SHP77 (cell line): ENCODE results near the gene FOXP1.

Experiments used
- DNase-seq, 2 experiments: peaks; one replicate each; lab custom pipeline; 2025; lab: John Stamatoyannopoulos, UW

Gene FOXP1

GRCh38 chr3:71127052-71127831 lies 456.3 kb downstream of the FOXP1 start:
- DNase-seq: no peak

- DNase-seq: no peak
These were observed 457.8 kb downstream of the FOXP1 start for GRCh38 chr3:71125738-71126137.

- no peak for DNase-seq
These were observed 459.5 kb downstream of the FOXP1 start for GRCh38 chr3:71124048-71124447.

GRCh38 chr3:71122641-71123040 lies 460.9 kb downstream of the FOXP1 start:
- DNase-seq: no peak

- DNase-seq: no peak
These were observed 461.9 kb downstream of the FOXP1 start for GRCh38 chr3:71121429-71122167.

DNA sequence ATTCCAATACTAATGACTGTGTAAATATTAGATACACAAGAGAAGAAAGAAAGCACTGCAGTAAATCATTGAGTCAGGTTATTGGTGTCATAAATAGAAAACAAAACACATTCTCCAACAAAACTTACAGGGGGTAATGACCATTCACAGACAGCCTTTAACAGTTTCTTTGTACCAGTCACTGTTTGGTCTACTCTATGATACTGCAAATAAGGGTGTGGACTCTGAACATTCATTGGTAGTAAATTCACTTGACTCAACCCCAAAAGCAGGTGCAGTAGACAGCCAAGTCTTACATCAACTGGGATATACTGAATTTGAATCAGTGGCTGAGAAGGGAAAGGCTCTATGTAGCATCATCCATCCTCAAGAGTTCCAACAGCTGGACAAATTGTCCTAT lies 463.5 kb downstream of the FOXP1 start:
- DNase-seq: no peak

DNA sequence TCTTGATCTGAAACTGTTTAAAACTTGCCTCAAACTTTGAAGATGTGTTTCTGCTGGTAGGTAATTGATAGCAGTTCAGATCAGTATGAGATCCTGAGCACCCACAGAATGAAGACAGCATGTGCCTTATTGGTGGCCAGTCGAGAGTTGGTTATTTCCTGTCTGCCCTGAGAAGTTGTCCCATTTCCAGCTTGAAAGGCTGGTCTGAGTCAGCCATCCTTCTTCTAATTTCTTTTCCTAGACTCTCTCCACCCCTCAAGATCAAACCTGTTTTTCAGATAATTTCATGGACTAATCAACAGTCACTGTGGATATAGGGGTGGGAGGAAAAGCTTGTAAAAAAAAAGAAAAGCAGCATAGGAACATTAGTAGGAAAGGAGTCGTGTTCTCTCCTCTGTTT lies 464.4 kb downstream of the FOXP1 start:
- DNase-seq: no peak

DNA sequence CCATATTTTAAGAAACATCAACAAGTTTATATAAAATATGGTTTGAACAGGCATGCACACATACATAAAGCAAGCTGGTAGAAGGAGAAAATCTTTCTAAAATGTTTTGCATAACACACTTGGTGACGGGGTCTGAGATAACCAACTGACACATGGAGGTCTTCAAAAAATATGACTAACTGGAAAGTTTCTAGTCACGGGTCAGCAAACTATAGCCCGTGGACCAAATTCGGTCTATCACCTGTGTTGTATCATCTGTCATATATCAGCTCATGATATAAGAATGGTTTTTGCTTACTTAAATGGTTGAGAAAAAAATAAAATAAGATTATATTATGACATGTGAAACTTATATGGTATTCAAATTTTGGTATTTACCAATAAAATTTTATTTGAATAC lies 465.1 kb downstream of the FOXP1 start:
- DNase-seq: no peak

GRCh38 chr3:71117572-71118247 lies 465.8 kb downstream of the FOXP1 start:
- DNase-seq: no peak

- DNase-seq: no peak
These were observed 468.9 kb downstream of the FOXP1 start for GRCh38 chr3:71114610-71115009.

DNA sequence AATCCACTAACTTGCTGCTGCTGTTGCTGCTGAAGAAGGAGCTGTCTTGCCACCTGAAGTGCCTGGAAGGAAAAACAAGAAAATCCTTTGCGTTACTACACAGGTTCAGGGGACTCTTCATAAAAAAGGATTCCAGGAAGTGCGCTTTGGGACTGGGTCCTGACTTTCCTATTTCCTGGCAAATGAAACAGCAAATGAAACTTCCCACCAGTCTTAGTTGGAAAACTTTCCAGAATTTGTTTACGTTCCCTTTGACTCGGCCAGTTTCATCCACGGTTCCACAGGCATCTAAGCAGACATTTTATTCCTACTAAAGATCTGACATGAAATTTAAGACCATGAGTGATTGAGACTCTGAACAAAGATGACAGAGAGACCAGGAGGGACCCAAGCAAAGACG lies 471.0 kb downstream of the FOXP1 start:
- DNase-seq: no peak

GRCh38 chr3:71111784-71112440 lies 471.6 kb downstream of the FOXP1 start:
- DNase-seq: no peak

- no peak for DNase-seq
These were observed 472.9 kb downstream of the FOXP1 start for GRCh38 chr3:71110385-71111222.

- no peak for DNase-seq
These were observed 473.6 kb downstream of the FOXP1 start for GRCh38 chr3:71109977-71110285.

- no peak for DNase-seq
These were observed 474.1 kb downstream of the FOXP1 start for GRCh38 chr3:71109241-71109976.

GRCh38 chr3:71107926-71108325 lies 475.6 kb downstream of the FOXP1 start:
- DNase-seq: no peak

- DNase-seq: no peak
These were observed 478.6 kb downstream of the FOXP1 start for GRCh38 chr3:71104976-71105375.

GRCh38 chr3:71104556-71104955 lies 479.0 kb downstream of the FOXP1 start:
- DNase-seq: no peak

DNA sequence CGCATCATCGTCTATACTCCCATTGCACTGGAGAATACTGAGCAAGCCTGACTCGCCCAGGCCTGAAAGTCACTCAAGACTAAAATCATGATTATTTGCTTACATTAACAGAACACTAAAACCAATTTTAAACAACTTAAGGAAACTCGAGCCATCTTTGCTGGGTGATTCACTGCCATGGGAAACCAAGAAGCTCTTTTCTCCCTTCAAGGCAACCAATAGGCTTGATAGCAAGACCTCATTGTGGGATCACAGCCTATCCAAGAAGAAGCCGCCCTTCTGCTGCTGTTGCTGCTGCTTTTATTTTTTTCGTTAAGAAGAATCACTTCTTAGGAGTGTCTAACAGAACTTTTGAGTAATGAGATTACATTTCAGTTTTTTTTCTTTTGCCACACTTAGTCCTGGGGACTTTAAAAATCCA lies 479.4 kb downstream of the FOXP1 start:
- no peak for DNase-seq

GRCh38 chr3:71103430-71103921 lies 480.1 kb downstream of the FOXP1 start:
- DNase-seq: peak; percentile 80 to 83
